ENCODE results near the gene THOC5.

DNA sequence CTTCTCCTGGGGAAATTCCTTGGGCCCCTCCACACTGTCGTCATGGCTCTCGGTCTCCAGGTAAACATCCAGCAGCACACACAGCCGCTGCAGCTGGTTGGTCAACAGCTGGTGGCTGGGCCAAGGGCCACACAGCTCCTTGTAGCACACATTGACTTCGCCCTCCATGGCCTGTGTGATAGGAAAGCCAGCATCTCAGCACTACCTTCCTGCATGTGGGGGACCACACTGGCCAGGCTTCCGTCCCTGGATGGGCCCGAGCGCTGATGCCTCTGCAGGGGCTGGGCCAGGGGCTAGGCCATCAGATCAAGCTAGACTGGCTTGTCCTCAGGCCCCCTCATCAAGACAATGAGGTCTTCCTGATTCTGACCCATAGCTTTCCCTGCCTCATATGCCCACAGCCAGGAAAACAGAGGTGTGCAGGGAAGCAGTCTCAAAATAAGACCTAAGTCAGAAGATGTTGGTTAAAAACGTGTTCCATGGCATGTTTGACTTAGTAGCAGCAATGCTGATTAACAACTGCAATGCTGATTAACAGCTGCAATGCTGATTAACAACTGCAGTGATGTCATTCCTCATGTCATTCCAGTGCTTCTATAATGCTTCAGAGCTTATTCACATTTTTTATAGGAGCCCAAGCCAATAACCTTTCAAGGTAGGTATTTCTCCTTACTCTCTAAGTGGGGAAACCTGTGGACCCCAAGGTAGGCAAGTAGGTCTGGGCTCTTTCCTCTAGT is 42.3 kb downstream of the THOC5 start:
- TF ChIP-seq, protein P1, sequence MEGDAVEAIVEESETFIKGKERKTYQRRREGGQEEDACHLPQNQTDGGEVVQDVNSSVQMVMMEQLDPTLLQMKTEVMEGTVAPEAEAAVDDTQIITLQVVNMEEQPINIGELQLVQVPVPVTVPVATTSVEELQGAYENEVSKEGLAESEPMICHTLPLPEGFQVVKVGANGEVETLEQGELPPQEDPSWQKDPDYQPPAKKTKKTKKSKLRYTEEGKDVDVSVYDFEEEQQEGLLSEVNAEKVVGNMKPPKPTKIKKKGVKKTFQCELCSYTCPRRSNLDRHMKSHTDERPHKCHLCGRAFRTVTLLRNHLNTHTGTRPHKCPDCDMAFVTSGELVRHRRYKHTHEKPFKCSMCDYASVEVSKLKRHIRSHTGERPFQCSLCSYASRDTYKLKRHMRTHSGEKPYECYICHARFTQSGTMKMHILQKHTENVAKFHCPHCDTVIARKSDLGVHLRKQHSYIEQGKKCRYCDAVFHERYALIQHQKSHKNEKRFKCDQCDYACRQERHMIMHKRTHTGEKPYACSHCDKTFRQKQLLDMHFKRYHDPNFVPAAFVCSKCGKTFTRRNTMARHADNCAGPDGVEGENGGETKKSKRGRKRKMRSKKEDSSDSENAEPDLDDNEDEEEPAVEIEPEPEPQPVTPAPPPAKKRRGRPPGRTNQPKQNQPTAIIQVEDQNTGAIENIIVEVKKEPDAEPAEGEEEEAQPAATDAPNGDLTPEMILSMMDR (IDR thresholded peaks at IDR 0.05), result no peak
- no peak for TF ChIP-seq RFX5 (IDR thresholded peaks at IDR 0.05; ENCODE audit: low read length)
- no peak for TF ChIP-seq EP300 (IDR thresholded peaks at IDR 0.05; ENCODE audit: borderline replicate concordance in 1 of 2, low read depth in 1 of 2, low read length in 1 of 2)
- no peak for TF ChIP-seq TAF1 (IDR thresholded peaks at IDR 0.05; ENCODE audit: borderline replicate concordance, low read depth, low read length)
- TF ChIP-seq MAX (IDR thresholded peaks at IDR 0.05; ENCODE audit: low read depth), result no peak
- TF ChIP-seq TEAD4 (IDR thresholded peaks at IDR 0.05; ENCODE audit: borderline replicate concordance, insufficient read depth), result no peak
- no peak for TF ChIP-seq NRF1 (IDR thresholded peaks at IDR 0.05; ENCODE audit: low read depth, low read length)
- no peak for TF ChIP-seq SIN3A (IDR thresholded peaks at IDR 0.05; ENCODE audit: borderline replicate concordance, low read depth, low read length)
